Hepatocyte (in vitro differentiated cells): ENCODE measurements around the gene HERC2. TPM values are rescaled to one million over a fixed set of nuclear protein-coding genes. Genes with fewer than 3 reads are reported as not detected.

Source experiments
- DNase-seq: peaks from one replicate; pipeline ENCODE4 v3.0.0-alpha.2; 2016; ENCODE audit warnings: low spot score
- H2AFZ ChIP-seq: fragments of 200-600 bp; sonication (generic); 2 replicates; pipeline ENCODE4 v1.6.0; 2016; ENCODE audit warnings: antibody characterized with exemption, mild to moderate bottlenecking
- H3K27ac ChIP-seq: fragments of 200-600 bp; sonication (generic); 2 replicates; pipeline ENCODE4 v1.5.1; 2016; ENCODE audit warnings: mild to moderate bottlenecking
- H3K27me3 ChIP-seq: fragments of 200-600 bp; sonication (generic); 2 replicates; pipeline ENCODE4 v1.6.1; 2016
- H3K36me3 ChIP-seq: fragments of 200-600 bp; sonication (generic); replicated peaks from 2 replicates; pipeline ENCODE4 v1.5.1; 2016; ENCODE audit warnings: low read depth; ENCODE audit not compliant: insufficient read depth
- H3K4me1 ChIP-seq: fragments of 200-600 bp; sonication (generic); 2 replicates; pipeline ENCODE4 v1.5.1; 2016; ENCODE audit warnings: mild to moderate bottlenecking, moderate library complexity; ENCODE audit not compliant: insufficient read depth
- H3K4me2 ChIP-seq: fragments of 200-600 bp; sonication (generic); 2 replicates; pipeline ENCODE4 v1.6.0; 2016
- H3K4me3 ChIP-seq: fragments of 200-600 bp; sonication (generic); 2 replicates; pipeline ENCODE4 v1.5.1; 2016; ENCODE audit warnings: mild to moderate bottlenecking
- H3K79me2 ChIP-seq: fragments of 200-600 bp; sonication (generic); 2 replicates; pipeline ENCODE4 v1.6.0; 2017; ENCODE audit warnings: mild to moderate bottlenecking
- H3K9me2 ChIP-seq: fragments of 200-600 bp; sonication (generic); replicated peaks from 2 replicates; pipeline ENCODE4 v1.6.0; 2017; ENCODE audit warnings: mild to moderate bottlenecking; ENCODE audit not compliant: insufficient read depth
- H3K9me3 ChIP-seq: fragments of 200-600 bp; sonication (generic); 2 replicates; pipeline ENCODE4 v1.5.1; 2016; ENCODE audit warnings: low read depth, mild to moderate bottlenecking
- H4K20me1 ChIP-seq: fragments of 200-600 bp; sonication (generic); 2 replicates; pipeline ENCODE4 v1.6.0; 2016; ENCODE audit warnings: mild to moderate bottlenecking; ENCODE audit not compliant: insufficient read depth, poor library complexity, severe bottlenecking
- EZH2 ChIP-seq: fragments of 200-600 bp; sonication (generic); IDR thresholded peaks from 2 replicates; pipeline ENCODE4 v1.6.1; 2016; ENCODE audit warnings: antibody characterized with exemption, mild to moderate bottlenecking, borderline replicate concordance
- EZH2phosphoT487 ChIP-seq: fragments of 200-600 bp; sonication (generic); IDR thresholded peaks from one replicate; pipeline ENCODE4 v1.6.1; 2018; ENCODE audit warnings: antibody characterized with exemption, mild to moderate bottlenecking, low read depth, moderate library complexity; ENCODE audit not compliant: unreplicated experiment, severe bottlenecking
- WGBS: methylation state at CpG from one replicate; pipeline ENCODE4 v1.1.6; 2016; ENCODE audit warnings: low lambda C conversion rate; ENCODE audit errors: missing lambda C conversion rate; 5-methylcytosine and 5-hydroxymethylcytosine counted together
- polyA plus RNA-seq: library from polyadenylated mRNA; unstranded; fragments of >200 nt; fragmentation: Nextera tagmentation; extraction: Ambion mirVana; gene quantifications from 2 replicates; pipeline ENCODE4 v1.2.1, GENCODE V29; 2016
- total RNA-seq: library from RNA; depleted of rRNA; stranded (reverse); fragments of >200 nt; gene quantifications from 2 replicates; pipeline ENCODE4 v1.2.3, GENCODE V29; 2014
- TF ChIP-seq, protein P1 (sequence below): fragments of 200-600 bp; sonication (generic); IDR thresholded peaks from 2 replicates; pipeline ENCODE4 v1.5.1; 2016; ENCODE audit warnings: antibody characterized with exemption, mild to moderate bottlenecking; ENCODE audit not compliant: poor library complexity

HERC2 gene
- total and polyA plus RNA-seq, 2 experiments from 2014 or later: 30.2 to 57.4 TPM

DNA sequence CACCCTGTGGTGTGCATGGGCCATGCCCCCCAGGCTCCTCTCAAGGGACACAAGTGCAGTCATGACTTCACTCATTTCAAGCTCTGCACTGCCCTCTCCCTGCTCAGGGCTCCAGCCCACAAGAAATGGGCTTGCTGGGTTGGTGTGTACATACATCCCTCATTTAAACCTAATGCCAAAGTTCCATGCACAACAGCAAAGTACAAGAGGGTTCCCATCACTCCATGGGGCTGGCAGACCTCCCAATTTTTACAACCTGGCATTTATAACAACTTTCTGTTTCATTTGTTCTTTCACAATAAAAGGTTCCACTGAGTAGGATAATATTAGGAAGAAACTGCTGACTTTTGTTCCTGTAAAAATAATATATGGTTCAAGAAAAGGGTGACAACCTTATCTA, 54.3 kb downstream of the HERC2 start:
- Histone ChIP-seq H3K36me3 (no peaks in the 10 kb centered on the region), H3K9me2 (no peaks in the 10 kb centered on the region), H4K20me1 (no peaks in the 10 kb centered on the region), H3K27ac (no peak overlapping the region), H3K4me3 (no peak overlapping the region), H3K27me3 (no peaks in the 10 kb centered on the region), H3K79me2 (no peaks in the 10 kb centered on the region), H3K4me1 (no peaks in the 10 kb centered on the region), H2AFZ (no peak overlapping the region), H3K9me3 (no peaks in the 10 kb centered on the region), H3K4me2 (no peak overlapping the region)
- TF ChIP-seq, protein P1, sequence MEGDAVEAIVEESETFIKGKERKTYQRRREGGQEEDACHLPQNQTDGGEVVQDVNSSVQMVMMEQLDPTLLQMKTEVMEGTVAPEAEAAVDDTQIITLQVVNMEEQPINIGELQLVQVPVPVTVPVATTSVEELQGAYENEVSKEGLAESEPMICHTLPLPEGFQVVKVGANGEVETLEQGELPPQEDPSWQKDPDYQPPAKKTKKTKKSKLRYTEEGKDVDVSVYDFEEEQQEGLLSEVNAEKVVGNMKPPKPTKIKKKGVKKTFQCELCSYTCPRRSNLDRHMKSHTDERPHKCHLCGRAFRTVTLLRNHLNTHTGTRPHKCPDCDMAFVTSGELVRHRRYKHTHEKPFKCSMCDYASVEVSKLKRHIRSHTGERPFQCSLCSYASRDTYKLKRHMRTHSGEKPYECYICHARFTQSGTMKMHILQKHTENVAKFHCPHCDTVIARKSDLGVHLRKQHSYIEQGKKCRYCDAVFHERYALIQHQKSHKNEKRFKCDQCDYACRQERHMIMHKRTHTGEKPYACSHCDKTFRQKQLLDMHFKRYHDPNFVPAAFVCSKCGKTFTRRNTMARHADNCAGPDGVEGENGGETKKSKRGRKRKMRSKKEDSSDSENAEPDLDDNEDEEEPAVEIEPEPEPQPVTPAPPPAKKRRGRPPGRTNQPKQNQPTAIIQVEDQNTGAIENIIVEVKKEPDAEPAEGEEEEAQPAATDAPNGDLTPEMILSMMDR: no peak
- no peak for DNase-seq

DNA sequence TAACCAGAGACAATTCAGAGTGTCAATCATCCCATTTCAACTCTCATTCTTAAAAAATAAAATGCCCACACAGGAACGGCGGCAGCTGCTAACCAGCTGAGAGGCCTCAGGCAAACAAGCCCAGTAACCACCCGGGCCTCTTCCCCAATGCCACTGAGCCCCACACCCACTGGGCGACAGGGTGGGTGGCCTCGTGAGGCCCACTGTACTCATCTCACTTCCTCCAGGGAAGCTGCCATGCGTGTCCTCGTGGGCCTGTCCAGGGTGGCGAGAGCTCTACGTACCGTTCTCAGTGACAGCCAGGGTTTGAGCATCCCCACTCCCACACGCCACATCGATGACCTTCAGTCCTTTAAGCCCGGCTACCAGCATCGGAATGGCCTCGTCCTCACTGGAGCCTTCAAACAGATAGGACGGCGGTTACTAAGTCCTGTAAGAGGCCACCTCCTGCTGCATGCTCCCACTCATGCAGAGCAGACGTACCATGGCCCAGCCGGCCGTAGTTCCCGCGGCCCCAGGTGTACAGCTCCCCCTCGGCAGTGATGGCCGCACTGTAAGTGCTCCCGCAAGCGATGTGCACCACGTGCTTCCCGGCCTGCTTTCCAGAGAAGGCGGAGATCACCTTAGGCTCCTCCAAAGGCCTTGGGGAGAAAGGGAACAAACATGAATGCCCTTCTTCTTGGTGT, 56.5 kb downstream of the HERC2 start:
- DNase-seq: no peak
- Histone ChIP-seq H2AFZ (no peak overlapping the region), H3K4me3 (no peak overlapping the region), H3K27ac (no peak overlapping the region), H3K4me1 (no peaks in the 10 kb centered on the region), H4K20me1 (no peaks in the 10 kb centered on the region), H3K4me2 (no peak overlapping the region), H3K79me2 (no peaks in the 10 kb centered on the region), H3K27me3 (no peaks in the 10 kb centered on the region), H3K36me3 (no peaks in the 10 kb centered on the region), H3K9me3 (no peaks in the 10 kb centered on the region), H3K9me2 (no peaks in the 10 kb centered on the region)
- 94% methylated on average over 29 of the region's 29 CpGs for WGBS
- TF ChIP-seq EZH2phosphoT487 (no peak), EZH2 (no peak)
- TF ChIP-seq, protein P1: no peak

DNA sequence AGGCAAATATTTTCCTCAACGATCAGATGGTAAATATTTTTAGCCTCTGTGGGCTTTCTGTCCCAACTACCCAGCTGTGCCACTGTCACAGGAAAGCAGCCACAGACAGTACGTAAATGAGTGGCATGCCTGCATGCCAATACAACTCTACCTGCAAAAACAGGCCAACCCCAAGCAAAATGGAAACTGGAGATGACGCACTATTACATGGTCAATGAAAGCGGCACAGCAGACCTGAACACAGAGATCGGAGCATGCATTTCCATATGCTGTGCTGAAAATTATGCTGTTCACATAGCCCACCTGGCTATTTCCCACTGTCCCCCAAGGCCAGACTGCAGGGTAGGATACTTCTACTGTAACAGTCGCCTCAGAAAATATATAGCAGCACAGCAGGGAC, 57.8 kb downstream of the HERC2 start:
- Histone ChIP-seq H3K79me2 (peaks cover 5% of the 10 kb centered on the region), H3K4me2 (no peak overlapping the region), H3K9me3 (no peaks in the 10 kb centered on the region), H3K4me1 (no peaks in the 10 kb centered on the region), H3K27me3 (no peaks in the 10 kb centered on the region), H3K4me3 (no peak overlapping the region), H3K36me3 (no peaks in the 10 kb centered on the region), H3K27ac (no peak overlapping the region), H2AFZ (no peak overlapping the region), H3K9me2 (no peaks in the 10 kb centered on the region), H4K20me1 (no peaks in the 10 kb centered on the region)
- TF ChIP-seq, protein P1: no peak
- no peak for TF ChIP-seq EZH2phosphoT487
- no peak for TF ChIP-seq EZH2
- WGBS: 97% methylated on average over 6 of the region's 6 CpGs
- no peak for DNase-seq

DNA sequence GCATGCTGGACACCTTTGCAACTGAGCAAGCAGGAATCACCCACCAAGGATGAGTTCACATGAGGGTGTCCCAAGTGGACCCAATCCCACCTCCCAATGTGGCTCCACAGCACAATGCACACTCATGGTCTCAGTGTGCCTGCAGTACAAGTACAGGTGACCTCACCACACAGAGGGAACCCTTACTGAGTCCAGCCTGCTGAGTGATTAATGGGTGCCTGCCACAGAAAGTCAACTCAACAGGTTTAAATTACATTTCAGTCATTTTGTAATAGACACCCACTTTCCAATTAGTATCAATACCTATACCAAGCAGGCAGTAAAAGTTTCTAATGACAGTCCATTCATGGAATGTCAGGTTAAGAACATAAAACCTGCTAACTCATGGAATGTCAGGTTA, 59.5 kb downstream of the HERC2 start:
- Histone ChIP-seq H3K4me1 (no peaks in the 10 kb centered on the region), H4K20me1 (no peaks in the 10 kb centered on the region), H3K4me3 (no peak overlapping the region), H3K36me3 (no peaks in the 10 kb centered on the region), H3K79me2 (peaks cover 8% of the 10 kb centered on the region), H2AFZ (no peak overlapping the region), H3K9me2 (no peaks in the 10 kb centered on the region), H3K27me3 (no peaks in the 10 kb centered on the region), H3K9me3 (no peaks in the 10 kb centered on the region), H3K4me2 (no peak overlapping the region), H3K27ac (no peak overlapping the region)
- no peak for TF ChIP-seq EZH2phosphoT487
- TF ChIP-seq, protein P1: no peak
- no peak for TF ChIP-seq EZH2
- DNase-seq: no peak
